Endothelial cell of umbilical vein (primary cell): ENCODE data around the gene GSK3A.

Experiments used
- CTCF ChIP-seq, 2 donors: IDR thresholded peaks; 1 replicate in 1 of 2; 2 replicates in 1 of 2; pipeline ENCODE4 v1.5.1; 2011; ENCODE audit warnings: low read length in 2 of 2, mild to moderate bottlenecking in 2 of 2, moderate library complexity in 2 of 2, control low read depth in 1 of 2, inconsistent platforms in 1 of 2, low read depth in 1 of 2; ENCODE audit not compliant: insufficient read depth in 1 of 2; ENCODE audit errors: extremely low read depth in 1 of 2
- EZH2 ChIP-seq: IDR thresholded peaks from 2 replicates; pipeline ENCODE4 v1.6.1; 2012; ENCODE audit warnings: borderline replicate concordance, low read depth, mild to moderate bottlenecking, moderate library complexity, low read length, inconsistent platforms; ENCODE audit not compliant: severe bottlenecking
- MAX ChIP-seq: IDR thresholded peaks from 2 replicates; pipeline ENCODE4 v1.6.1; 2011; ENCODE audit not compliant: insufficient read depth, insufficient read length
- MYC ChIP-seq: IDR thresholded peaks from one replicate; pipeline ENCODE4 v1.6.1; 2011; ENCODE audit warnings: mild to moderate bottlenecking, low read depth, low read length
- POLR2A ChIP-seq: IDR thresholded peaks from 2 replicates; pipeline ENCODE4 v1.6.1; 2012; ENCODE audit warnings: low read depth, mild to moderate bottlenecking, control low read depth, low read length
- POLR2AphosphoS5 ChIP-seq: IDR thresholded peaks from 2 replicates; pipeline ENCODE4 v1.6.1; 2012; ENCODE audit warnings: low read depth, mild to moderate bottlenecking, control low read depth, low read length, moderate library complexity; ENCODE audit not compliant: insufficient read depth

GRCh38 chr19:42284066-42284501, 41.7 kb upstream of the GSK3A start:
- TF ChIP-seq EZH2 (no peak), POLR2A (no peak), MAX (no peak), POLR2AphosphoS5 (no peak), CTCF (IDR thresholded peaks at IDR 0.05; ENCODE audit: extremely low read depth in 1 of 2, insufficient read depth in 1 of 2, low read depth in 1 of 2, low read length in 2 of 2) (no peak), MYC (no peak)
